Measurements from ENCODE around the gene LHB. TPM values are rescaled to one million over a fixed set of nuclear protein-coding genes. Genes with fewer than 3 reads are reported as not detected.

LHB gene
- total and polyA plus RNA-seq, 2 donors (not counting 1 experiment from before 2014, with no cell fraction given) = not detected

DNA sequence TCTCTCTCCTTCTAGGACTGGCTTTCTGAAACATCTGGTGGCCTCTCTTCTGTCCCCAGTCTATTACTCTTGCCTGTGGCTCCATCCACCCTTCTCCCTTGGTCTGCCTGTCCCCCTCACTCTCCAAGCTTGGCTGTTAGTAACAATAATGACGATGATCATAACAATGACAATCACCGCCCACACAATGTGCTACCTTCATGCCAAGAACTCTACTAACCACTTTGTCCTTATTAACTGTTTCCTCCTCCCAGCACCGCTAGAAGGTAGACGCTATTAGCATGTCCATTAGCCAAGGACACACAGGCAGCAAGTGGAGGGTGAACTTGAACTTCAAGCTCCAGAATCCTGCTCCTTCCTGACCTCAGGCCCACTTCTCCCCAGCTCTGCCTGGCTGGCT lies 26.5 kb downstream of the LHB start:
- no peak overlapping the region for H3K27ac ChIP-seq (ENCODE audit: insufficient read depth, low read length)
- H3K9ac ChIP-seq (ENCODE audit: insufficient read depth, low read length) = no peak overlapping the region
- no peaks in the 10 kb centered on the region for H4K20me1 ChIP-seq (ENCODE audit: control insufficient read depth, extremely low read depth, insufficient read depth, low read length)
- H3K4me3 ChIP-seq (replicated peaks in 1 of 4; ENCODE audit: control extremely low read depth in 1 of 4, insufficient read depth in 1 of 4, low read depth in 3 of 4, low read length in 4 of 4) = no peak overlapping the region
- no peak overlapping the region for H2AFZ ChIP-seq (ENCODE audit: low read length)
- H3K79me2 ChIP-seq (ENCODE audit: control insufficient read depth, insufficient read depth, low read length) = peaks cover 48% of the 10 kb centered on the region
- H3K4me1 ChIP-seq (ENCODE audit: control insufficient read depth, extremely low read depth, insufficient read depth, low read length) = peaks cover 19% of the 10 kb centered on the region
- no peak for TF ChIP-seq EZH2 (IDR thresholded peaks at IDR 0.05; ENCODE audit: low read length, missing control alignments)
- TF ChIP-seq, protein P1, sequence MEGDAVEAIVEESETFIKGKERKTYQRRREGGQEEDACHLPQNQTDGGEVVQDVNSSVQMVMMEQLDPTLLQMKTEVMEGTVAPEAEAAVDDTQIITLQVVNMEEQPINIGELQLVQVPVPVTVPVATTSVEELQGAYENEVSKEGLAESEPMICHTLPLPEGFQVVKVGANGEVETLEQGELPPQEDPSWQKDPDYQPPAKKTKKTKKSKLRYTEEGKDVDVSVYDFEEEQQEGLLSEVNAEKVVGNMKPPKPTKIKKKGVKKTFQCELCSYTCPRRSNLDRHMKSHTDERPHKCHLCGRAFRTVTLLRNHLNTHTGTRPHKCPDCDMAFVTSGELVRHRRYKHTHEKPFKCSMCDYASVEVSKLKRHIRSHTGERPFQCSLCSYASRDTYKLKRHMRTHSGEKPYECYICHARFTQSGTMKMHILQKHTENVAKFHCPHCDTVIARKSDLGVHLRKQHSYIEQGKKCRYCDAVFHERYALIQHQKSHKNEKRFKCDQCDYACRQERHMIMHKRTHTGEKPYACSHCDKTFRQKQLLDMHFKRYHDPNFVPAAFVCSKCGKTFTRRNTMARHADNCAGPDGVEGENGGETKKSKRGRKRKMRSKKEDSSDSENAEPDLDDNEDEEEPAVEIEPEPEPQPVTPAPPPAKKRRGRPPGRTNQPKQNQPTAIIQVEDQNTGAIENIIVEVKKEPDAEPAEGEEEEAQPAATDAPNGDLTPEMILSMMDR (conservative IDR thresholded peaks at IDR 0.05 in 1 of 2, IDR thresholded peaks at IDR 0.05 in 1 of 2; ENCODE audit: low read depth in 1 of 2, low read length in 2 of 2) = no peak
- peaks cover 14% of the 10 kb centered on the region for H3K36me3 ChIP-seq (ENCODE audit: control insufficient read depth, insufficient read depth, low read length)
- peak overlapping the region; percentile 1 for H3K4me2 ChIP-seq (ENCODE audit: extremely low read depth, insufficient read depth, low read length)
- DNase-seq (ENCODE audit: low read depth in 2 of 2) = no peak
- no peaks in the 10 kb centered on the region for H3K27me3 ChIP-seq (ENCODE audit: control insufficient read depth, insufficient read depth, low read length)
- H3K9me3 ChIP-seq (ENCODE audit: control insufficient read depth, insufficient read depth, low read depth, low read length) = no peaks in the 10 kb centered on the region

DNA sequence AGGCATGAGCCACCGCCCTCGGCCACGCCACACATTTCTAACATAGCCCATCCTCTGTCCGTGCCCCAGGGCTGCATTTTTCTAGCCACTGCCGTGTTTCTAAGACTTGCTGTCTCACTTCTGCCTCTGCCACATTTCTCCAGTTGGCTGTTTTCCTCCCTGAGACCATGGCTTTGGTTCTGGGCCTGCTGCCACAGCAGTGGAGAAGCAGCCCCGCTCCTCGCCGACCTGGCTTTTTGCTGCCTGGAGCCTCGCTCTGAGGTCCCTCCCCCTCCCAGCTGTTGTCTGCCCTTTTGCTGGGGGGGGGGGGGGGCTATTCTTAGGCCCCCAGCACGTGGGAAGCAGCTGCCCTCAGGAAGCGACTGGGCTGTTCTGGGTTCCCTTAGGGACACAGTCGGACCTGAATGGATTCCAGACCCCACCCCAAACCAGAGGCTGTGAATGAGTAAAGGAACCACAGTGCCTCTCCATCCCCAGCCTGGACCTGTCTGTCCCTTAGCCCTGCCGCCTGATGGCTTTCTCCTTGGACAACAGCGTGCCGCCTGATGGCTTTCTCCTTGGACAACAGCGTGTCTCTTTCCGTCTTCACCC lies 27.1 kb downstream of the LHB start:
- peaks cover 17% of the 10 kb centered on the region for H3K36me3 ChIP-seq (ENCODE audit: control insufficient read depth, insufficient read depth, low read length)
- TF ChIP-seq EZH2 (IDR thresholded peaks at IDR 0.05; ENCODE audit: low read length, missing control alignments) = no peak
- TF ChIP-seq, protein P1 (conservative IDR thresholded peaks at IDR 0.05 in 1 of 2, IDR thresholded peaks at IDR 0.05 in 1 of 2; ENCODE audit: low read depth in 1 of 2, low read length in 2 of 2) = no peak
- H3K4me1 ChIP-seq (ENCODE audit: control insufficient read depth, extremely low read depth, insufficient read depth, low read length) = peaks cover 14% of the 10 kb centered on the region
- H3K27ac ChIP-seq (ENCODE audit: insufficient read depth, low read length) = no peak overlapping the region
- no peaks in the 10 kb centered on the region for H3K27me3 ChIP-seq (ENCODE audit: control insufficient read depth, insufficient read depth, low read length)
- H4K20me1 ChIP-seq (ENCODE audit: control insufficient read depth, extremely low read depth, insufficient read depth, low read length) = no peaks in the 10 kb centered on the region
- no peak overlapping the region for H3K9ac ChIP-seq (ENCODE audit: insufficient read depth, low read length)
- peak overlapping the region in 1 of 4 experiments; percentile 20 for H3K4me3 ChIP-seq (replicated peaks in 1 of 4; ENCODE audit: control extremely low read depth in 1 of 4, insufficient read depth in 1 of 4, low read depth in 3 of 4, low read length in 4 of 4)
- H3K9me3 ChIP-seq (ENCODE audit: control insufficient read depth, insufficient read depth, low read depth, low read length) = no peaks in the 10 kb centered on the region
- DNase-seq (ENCODE audit: low read depth in 2 of 2) = no peak
- no peak overlapping the region for H3K4me2 ChIP-seq (ENCODE audit: extremely low read depth, insufficient read depth, low read length)
- peaks cover 42% of the 10 kb centered on the region for H3K79me2 ChIP-seq (ENCODE audit: control insufficient read depth, insufficient read depth, low read length)
- H2AFZ ChIP-seq (ENCODE audit: low read length) = no peak overlapping the region

DNA sequence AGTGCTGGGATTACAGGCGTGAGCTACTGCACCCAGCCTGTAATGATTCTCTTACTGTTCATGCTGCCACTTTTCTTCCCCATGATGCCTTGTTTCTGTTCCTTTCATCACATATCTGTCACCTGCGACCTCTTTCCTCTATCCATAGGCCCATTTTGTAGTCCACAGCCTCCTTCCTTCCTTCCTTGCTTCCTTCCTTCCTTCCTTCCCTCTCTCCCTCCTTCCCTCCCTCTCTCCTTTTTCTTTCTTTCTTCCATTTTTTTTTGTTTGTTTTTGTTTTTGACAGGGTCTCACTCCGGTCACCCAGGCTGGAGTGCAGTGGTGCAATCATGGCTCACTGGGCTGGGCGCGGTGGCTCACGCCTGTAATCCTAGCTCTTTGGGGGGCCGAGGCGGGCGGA lies 28.0 kb downstream of the LHB start:
- no peak for DNase-seq (ENCODE audit: low read depth in 2 of 2)
- Histone ChIP-seq H3K27ac (ENCODE audit: insufficient read depth, low read length) (no peak overlapping the region), H3K36me3 (ENCODE audit: control insufficient read depth, insufficient read depth, low read length) (peaks cover 19% of the 10 kb centered on the region), H3K4me2 (ENCODE audit: extremely low read depth, insufficient read depth, low read length) (no peak overlapping the region), H3K4me3 (replicated peaks in 1 of 4; ENCODE audit: control extremely low read depth in 1 of 4, insufficient read depth in 1 of 4, low read depth in 3 of 4, low read length in 4 of 4) (no peak overlapping the region), H3K79me2 (ENCODE audit: control insufficient read depth, insufficient read depth, low read length) (peaks cover 32% of the 10 kb centered on the region), H3K9me3 (ENCODE audit: control insufficient read depth, insufficient read depth, low read depth, low read length) (no peaks in the 10 kb centered on the region), H2AFZ (ENCODE audit: low read length) (no peak overlapping the region), H3K4me1 (ENCODE audit: control insufficient read depth, extremely low read depth, insufficient read depth, low read length) (peaks cover 14% of the 10 kb centered on the region), H4K20me1 (ENCODE audit: control insufficient read depth, extremely low read depth, insufficient read depth, low read length) (no peaks in the 10 kb centered on the region), H3K27me3 (ENCODE audit: control insufficient read depth, insufficient read depth, low read length) (no peaks in the 10 kb centered on the region), H3K9ac (ENCODE audit: insufficient read depth, low read length) (no peak overlapping the region)
- TF ChIP-seq EZH2 (IDR thresholded peaks at IDR 0.05; ENCODE audit: low read length, missing control alignments) = no peak
- TF ChIP-seq, protein P1 (conservative IDR thresholded peaks at IDR 0.05 in 1 of 2, IDR thresholded peaks at IDR 0.05 in 1 of 2; ENCODE audit: low read depth in 1 of 2, low read length in 2 of 2) = no peak
